ENCODE data around the gene COQ8B.
"Not testable (repeated sequence)": the region's sequence is repeated elsewhere in the genome, so short reads cannot be mapped to it uniquely, and the experiment has no call there.

Gene COQ8B

GRCh38 chr19:40735013-40735771, 18.5 kb upstream of the COQ8B start:
- H3K9me3 Mint-ChIP-seq: no peaks in the 10 kb centered on the region
- H3K27me3 Mint-ChIP-seq: no peaks in the 10 kb centered on the region
- H3K4me1 Mint-ChIP-seq (ENCODE audit: low read depth): no peaks in the 10 kb centered on the region
- H3K36me3 Mint-ChIP-seq (ENCODE audit: low read depth): peaks cover 84% of the 10 kb centered on the region
- DNase-seq: no peak
- no peak overlapping the region for H3K4me3 Mint-ChIP-seq
- H3K27ac Mint-ChIP-seq: no peak overlapping the region

GRCh38 chr19:40733149-40733548, 16.5 kb upstream of the COQ8B start:
- H3K9me3 Mint-ChIP-seq: no peaks in the 10 kb centered on the region
- DNase-seq: no peak
- H3K27ac Mint-ChIP-seq: no peak overlapping the region
- H3K4me3 Mint-ChIP-seq: no peak overlapping the region
- no peaks in the 10 kb centered on the region for H3K4me1 Mint-ChIP-seq (ENCODE audit: low read depth)
- H3K27me3 Mint-ChIP-seq: no peaks in the 10 kb centered on the region
- H3K36me3 Mint-ChIP-seq (ENCODE audit: low read depth): peaks cover 83% of the 10 kb centered on the region

GRCh38 chr19:40732304-40732703, 15.6 kb upstream of the COQ8B start:
- not testable (repeated sequence) for H3K4me1 Mint-ChIP-seq (ENCODE audit: low read depth); H3K27me3 Mint-ChIP-seq; H3K9me3 Mint-ChIP-seq; H3K27ac Mint-ChIP-seq; H3K4me3 Mint-ChIP-seq; DNase-seq
- H3K36me3 Mint-ChIP-seq (ENCODE audit: low read depth): peaks cover 85% of the 10 kb centered on the region

- H3K36me3 Mint-ChIP-seq (ENCODE audit: low read depth): peaks cover 83% of the 10 kb centered on the region
- H3K9me3 Mint-ChIP-seq; H3K27ac Mint-ChIP-seq; H3K4me3 Mint-ChIP-seq; DNase-seq; H3K27me3 Mint-ChIP-seq; H3K4me1 Mint-ChIP-seq (ENCODE audit: low read depth): not testable (repeated sequence)
Observed at GRCh38 chr19:40730065-40730464, 13.4 kb upstream of the COQ8B start.

- no peaks in the 10 kb centered on the region for H3K27me3 Mint-ChIP-seq
- no peak overlapping the region for H3K27ac Mint-ChIP-seq
- peaks cover 76% of the 10 kb centered on the region for H3K36me3 Mint-ChIP-seq (ENCODE audit: low read depth)
- H3K4me3 Mint-ChIP-seq: no peak overlapping the region
- H3K9me3 Mint-ChIP-seq: no peaks in the 10 kb centered on the region
- peaks cover 33% of the 10 kb centered on the region for H3K4me1 Mint-ChIP-seq (ENCODE audit: low read depth)
- DNase-seq: no peak
Observed at GRCh38 chr19:40726279-40726678, 9.6 kb upstream of the COQ8B start.

- Mint-ChIP-seq H3K9me3 (no peaks in the 10 kb centered on the region), H3K4me1 (ENCODE audit: low read depth) (peaks cover 47% of the 10 kb centered on the region), H3K27ac (peak overlapping the region; percentile 79), H3K4me3 (no peak overlapping the region), H3K27me3 (no peaks in the 10 kb centered on the region), H3K36me3 (ENCODE audit: low read depth) (peaks cover 71% of the 10 kb centered on the region)
- no peak for DNase-seq
Observed at GRCh38 chr19:40724855-40725254, 8.2 kb upstream of the COQ8B start.

- H3K9me3 Mint-ChIP-seq: no peaks in the 10 kb centered on the region
- no peak for DNase-seq
- no peaks in the 10 kb centered on the region for H3K27me3 Mint-ChIP-seq
- H3K36me3 Mint-ChIP-seq (ENCODE audit: low read depth): peaks cover 69% of the 10 kb centered on the region
- peak overlapping the region; percentile 79 for H3K27ac Mint-ChIP-seq
- H3K4me3 Mint-ChIP-seq: no peak overlapping the region
- H3K4me1 Mint-ChIP-seq (ENCODE audit: low read depth): peaks cover 52% of the 10 kb centered on the region
Observed at GRCh38 chr19:40724315-40724714, 7.6 kb upstream of the COQ8B start.

- Mint-ChIP-seq H3K4me1 (ENCODE audit: low read depth) (peaks cover 56% of the 10 kb centered on the region), H3K27ac (peak overlapping the region; percentile 79), H3K9me3 (no peaks in the 10 kb centered on the region), H3K36me3 (ENCODE audit: low read depth) (peaks cover 65% of the 10 kb centered on the region), H3K27me3 (no peaks in the 10 kb centered on the region), H3K4me3 (no peak overlapping the region)
- no peak for DNase-seq
Observed at GRCh38 chr19:40723661-40724254, 7.1 kb upstream of the COQ8B start.

GRCh38 chr19:40721936-40722661, 5.4 kb upstream of the COQ8B start:
- no peak overlapping the region for H3K4me3 Mint-ChIP-seq
- peaks cover 54% of the 10 kb centered on the region for H3K36me3 Mint-ChIP-seq (ENCODE audit: low read depth)
- DNase-seq: no peak
- H3K9me3 Mint-ChIP-seq: no peaks in the 10 kb centered on the region
- H3K27ac Mint-ChIP-seq: no peak overlapping the region
- H3K27me3 Mint-ChIP-seq: no peaks in the 10 kb centered on the region
- H3K4me1 Mint-ChIP-seq (ENCODE audit: low read depth): peaks cover 67% of the 10 kb centered on the region

GRCh38 chr19:40721140-40721486, 4.4 kb upstream of the COQ8B start:
- DNase-seq: no peak
- H3K9me3 Mint-ChIP-seq: no peaks in the 10 kb centered on the region
- H3K4me3 Mint-ChIP-seq: peak overlapping the region; percentile 83
- H3K27ac Mint-ChIP-seq: no peak overlapping the region
- H3K36me3 Mint-ChIP-seq (ENCODE audit: low read depth): peaks cover 50% of the 10 kb centered on the region
- peaks cover 72% of the 10 kb centered on the region for H3K4me1 Mint-ChIP-seq (ENCODE audit: low read depth)
- H3K27me3 Mint-ChIP-seq: no peaks in the 10 kb centered on the region

GRCh38 chr19:40719414-40719894, 2.8 kb upstream of the COQ8B start:
- Mint-ChIP-seq H3K9me3 (no peaks in the 10 kb centered on the region), H3K27ac (no peak overlapping the region)

GRCh38 chr19:40718774-40719391, 2.2 kb upstream of the COQ8B start:
- Mint-ChIP-seq H3K36me3 (ENCODE audit: low read depth) (peaks cover 34% of the 10 kb centered on the region), H3K27ac (peak overlapping the region; percentile 81), H3K27me3 (no peaks in the 10 kb centered on the region), H3K9me3 (no peaks in the 10 kb centered on the region), H3K4me1 (ENCODE audit: low read depth) (peaks cover 77% of the 10 kb centered on the region), H3K4me3 (peak overlapping the region; percentile 83)
- peak; percentile 39 for DNase-seq

More at GRCh38 chr19:40719414-40719894, 2.8 kb upstream of the COQ8B start:
- peaks cover 37% of the 10 kb centered on the region for H3K36me3 Mint-ChIP-seq (ENCODE audit: low read depth)
- peak overlapping the region; percentile 83 for H3K4me3 Mint-ChIP-seq
- no peaks in the 10 kb centered on the region for H3K27me3 Mint-ChIP-seq
- DNase-seq: no peak
- peaks cover 77% of the 10 kb centered on the region for H3K4me1 Mint-ChIP-seq (ENCODE audit: low read depth)

GRCh38 chr19:40717880-40718773, 1.4 kb upstream of the COQ8B start:
- Mint-ChIP-seq H3K4me3 (peak overlapping the region; percentile 83), H3K9me3 (no peaks in the 10 kb centered on the region), H3K36me3 (ENCODE audit: low read depth) (peaks cover 30% of the 10 kb centered on the region), H3K27me3 (no peaks in the 10 kb centered on the region), H3K27ac (peak overlapping the region; percentile 81), H3K4me1 (ENCODE audit: low read depth) (peaks cover 77% of the 10 kb centered on the region)
- no peak for DNase-seq
